GM18858 (cell line): ENCODE measurements around the gene NFKBIE.

Experiments used
- ATAC-seq: cut with Tn5 transposase; IDR thresholded peaks from one replicate; pipeline ENCODE4 v1.9.1; 2021; ENCODE audit not compliant: unreplicated experiment

NFKBIE gene

DNA sequence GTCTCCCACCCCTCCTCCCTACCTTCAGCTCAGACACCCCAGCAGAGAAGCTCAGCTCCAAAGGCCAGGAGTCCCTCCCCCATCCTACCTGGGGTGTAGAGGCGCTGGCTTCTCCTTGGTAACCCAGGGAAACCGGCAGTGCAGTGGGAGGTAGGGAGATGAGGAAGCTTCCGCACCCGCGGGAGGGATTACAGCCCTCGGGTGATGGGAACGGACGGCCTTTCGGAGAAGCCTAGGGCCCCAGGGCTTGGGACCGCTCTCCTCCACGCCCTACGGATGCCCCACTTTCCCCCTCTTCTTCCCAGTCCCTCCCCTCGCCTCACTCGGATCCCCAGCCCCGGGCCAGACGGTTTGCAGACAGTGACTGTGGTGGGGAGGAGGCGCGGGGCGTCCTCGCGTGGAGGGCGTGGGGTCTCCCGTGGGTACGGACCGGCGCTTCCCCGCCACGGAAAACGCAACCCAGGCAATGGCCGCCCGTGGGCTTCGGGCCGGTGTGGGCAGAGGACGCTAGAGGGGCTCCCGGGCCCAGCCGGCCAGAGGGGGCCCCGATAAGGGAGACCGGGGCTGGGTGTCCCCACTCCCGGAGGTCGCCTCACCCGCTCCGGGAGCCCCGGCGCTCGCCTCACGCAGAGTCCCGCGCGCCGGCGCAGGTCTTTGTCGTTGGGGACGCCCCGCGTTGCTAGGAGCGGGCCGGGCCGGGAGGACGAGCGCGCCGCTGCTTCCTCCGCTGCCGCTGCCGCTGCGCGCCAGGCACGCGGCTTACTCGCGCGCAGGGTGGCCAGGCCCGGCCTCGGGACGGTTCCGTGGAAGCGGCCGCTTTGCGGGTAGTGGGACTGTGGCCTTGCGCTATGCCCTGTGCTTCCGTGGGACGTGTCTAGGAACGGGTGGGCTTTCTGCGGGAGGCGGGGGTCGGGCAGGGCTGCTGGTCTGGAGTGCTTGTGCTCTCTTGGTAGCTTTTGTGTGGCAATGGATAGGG lies 32.0 kb upstream of the NFKBIE start:
- no peak for ATAC-seq

DNA sequence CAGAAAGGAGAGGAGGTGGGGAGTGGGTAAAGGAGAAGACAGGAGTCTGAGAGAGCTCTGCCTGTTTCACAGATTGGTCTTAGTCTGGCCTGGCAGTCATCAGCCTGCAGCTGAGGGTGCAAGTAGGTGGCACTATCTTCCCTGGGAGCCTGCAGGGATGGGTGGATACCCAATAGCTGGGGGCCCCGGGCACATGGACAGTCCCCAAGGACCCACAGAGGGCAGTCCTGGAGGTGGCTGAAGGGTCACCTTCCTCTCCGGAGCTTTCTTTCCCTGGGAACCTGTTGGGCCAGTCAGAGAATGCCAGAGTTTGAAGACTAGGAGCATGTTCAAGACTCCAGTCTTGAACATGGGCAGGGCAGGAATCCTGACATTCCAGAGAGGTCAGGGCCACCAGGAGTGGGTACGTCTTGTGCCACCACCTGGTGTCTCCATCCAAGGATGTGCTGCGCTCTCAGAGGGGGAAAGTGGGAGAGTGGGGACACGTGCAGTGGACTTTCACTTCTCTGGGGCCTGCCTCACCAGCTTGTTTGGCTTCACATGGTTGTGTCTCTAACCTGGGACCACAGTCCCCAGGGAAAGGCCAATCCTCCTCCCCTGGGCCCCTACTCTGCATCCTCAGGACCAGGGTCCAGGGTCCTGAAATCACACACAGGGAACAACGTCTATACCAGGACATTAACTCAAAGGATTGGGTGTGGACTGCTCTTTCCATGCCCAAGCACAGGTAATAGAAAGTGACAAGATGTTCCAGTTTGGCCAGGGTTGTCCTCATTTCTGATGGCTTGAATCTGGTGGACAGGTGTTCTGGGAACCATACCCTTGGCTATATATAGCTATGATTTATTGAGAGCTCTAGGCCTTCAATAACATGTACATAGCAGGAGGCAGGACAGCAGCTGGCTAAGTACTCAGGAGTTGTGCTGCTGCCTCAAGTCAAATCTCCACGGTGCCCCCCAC lies 29.8 kb upstream of the NFKBIE start:
- no peak for ATAC-seq

DNA sequence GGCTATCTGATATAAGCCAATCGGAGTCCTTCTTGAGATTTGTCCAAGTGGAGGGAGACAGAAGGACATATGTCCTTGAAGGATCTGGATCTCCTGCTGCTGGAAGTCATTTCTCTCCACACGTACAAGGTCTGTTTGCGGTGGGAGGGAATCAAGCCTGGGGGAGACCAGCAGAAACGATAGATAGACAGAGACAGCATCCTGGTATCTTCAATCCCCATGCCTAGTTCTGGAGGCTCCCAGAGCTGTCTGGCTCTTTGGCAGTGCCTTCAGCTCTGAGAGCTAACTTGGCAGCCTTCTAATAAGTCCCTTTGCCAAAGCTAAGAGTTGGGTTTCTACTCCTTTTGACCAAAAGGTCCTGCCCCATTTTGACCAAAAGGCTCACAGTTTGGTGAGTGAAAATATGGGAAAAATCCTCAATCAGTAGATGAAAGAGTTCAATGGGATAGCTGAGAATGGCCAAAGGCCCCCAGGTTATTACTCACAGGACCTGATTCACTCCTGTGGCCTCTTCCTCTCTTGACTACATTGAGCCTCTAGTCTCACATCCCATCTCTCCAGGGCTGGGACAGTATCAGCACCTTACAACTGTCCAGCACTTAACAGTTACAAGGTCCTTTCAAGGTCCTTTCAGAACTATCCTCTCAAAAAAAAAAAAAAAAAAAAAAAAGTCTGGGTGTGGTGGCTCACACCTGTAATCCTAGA lies 27.5 kb upstream of the NFKBIE start:
- ATAC-seq = no peak

DNA sequence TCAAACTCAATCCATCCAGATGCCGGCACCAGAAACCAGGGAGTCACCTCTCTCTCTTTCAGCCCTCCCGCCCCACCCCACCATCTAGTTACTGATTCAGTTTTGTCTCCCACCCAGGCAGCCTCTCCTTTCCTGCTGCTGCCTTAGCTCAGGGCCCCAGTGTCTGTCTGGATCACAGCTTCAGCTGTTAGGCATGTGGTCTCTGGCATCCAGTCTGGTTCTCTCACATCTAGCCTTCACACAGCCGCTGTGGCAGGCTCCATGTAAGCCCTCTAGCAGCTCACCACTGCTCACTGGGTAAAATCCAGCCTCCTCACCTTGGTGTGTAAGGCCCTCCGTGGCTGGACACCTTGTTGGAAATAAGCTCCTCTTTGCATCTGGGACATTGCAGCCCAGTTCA lies 26.5 kb upstream of the NFKBIE start:
- no peak for ATAC-seq

DNA sequence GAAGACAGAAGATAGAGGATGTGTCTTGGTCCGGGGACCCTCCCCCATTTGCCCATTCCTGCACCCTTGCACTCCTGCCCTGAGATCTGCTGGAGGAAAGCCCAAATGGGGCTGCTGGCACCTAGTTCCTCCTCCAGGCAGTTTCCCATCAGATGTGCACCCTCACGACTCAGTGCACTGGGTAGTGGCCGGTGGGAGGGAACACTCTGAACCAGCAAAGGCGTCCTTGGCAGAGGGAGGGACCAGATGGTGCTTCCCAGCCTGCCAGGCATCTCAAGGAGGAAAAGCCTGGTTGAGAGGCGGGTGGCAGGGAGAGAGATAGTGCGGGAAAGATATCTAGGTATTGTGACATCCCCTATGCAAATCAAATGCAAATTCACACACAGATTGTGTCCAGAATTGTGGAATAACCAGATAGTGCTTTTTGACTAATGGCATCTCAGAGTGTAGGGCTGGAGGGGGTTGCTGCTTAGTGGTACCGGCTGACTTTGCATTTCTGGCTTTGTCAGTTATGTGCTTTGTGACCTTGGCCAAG lies 24.4 kb upstream of the NFKBIE start:
- no peak for ATAC-seq

DNA sequence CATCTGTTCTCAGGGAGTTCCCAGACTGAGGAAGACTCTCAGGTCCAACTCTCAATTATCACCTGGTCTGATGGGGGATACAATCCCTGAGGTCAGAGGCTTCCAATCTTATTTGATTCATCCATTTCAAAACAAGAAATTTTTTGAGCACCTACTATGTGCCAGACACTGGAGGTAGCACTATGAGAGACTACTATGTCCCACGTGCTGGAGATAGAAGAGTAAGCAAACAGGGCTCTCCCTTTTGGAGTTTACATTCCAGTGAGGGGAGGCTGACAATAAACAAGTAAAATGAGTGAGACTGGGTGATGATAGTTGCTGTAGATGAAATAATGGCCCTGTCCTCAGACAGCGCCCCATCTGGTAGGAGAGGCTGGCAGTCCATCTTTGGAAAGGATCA lies 21.4 kb upstream of the NFKBIE start:
- ATAC-seq = no peak

DNA sequence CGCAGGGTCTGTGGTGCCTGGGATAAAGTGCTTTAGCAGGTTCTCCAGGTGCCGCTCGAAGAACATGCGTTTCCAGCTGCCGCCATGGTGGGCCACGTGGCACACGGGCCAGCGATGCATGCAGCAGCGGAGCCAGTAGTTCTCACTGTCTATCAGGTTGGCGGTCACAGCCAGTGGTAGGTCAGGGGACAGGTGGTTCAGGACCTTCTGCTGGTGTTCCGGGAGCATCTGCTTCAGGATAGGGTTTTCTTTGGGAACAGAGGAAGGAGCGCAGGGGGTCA lies 20.9 kb upstream of the NFKBIE start:
- ATAC-seq = no peak

DNA sequence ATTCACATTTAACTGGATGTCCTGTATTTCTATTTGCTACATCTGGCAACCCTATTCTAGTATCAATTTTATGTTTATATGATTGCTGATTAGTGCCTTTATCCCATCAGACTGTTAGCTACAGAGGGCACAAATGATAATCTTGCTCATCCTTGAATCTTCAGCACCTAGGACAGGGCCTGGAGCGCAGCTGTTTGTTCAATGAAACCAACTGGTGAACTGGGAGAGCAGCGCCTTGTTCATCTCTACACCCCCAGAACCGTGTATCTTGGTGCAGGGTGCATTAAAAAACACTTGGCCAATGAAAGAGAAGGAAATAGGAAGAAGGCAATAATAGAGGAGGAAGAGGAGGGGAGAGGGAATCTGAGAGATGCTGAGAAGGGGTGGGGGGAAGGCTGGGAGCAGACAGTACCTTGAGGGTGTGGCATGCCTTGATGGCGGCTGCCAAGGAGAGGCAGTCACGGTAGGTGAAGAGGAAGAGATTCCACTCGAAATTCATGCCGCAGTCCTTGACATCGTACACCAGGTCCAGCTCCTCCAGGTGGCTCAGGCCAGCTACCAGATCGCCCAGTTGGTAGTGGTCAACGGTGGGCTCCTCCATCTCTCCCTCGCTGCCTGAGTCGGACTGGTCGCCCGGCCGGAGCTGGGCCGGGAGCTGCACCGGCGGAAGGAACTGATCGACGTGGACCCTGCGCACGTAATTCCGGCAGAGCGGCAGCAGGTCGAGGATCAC lies 20.4 kb upstream of the NFKBIE start:
- ATAC-seq = no peak

DNA sequence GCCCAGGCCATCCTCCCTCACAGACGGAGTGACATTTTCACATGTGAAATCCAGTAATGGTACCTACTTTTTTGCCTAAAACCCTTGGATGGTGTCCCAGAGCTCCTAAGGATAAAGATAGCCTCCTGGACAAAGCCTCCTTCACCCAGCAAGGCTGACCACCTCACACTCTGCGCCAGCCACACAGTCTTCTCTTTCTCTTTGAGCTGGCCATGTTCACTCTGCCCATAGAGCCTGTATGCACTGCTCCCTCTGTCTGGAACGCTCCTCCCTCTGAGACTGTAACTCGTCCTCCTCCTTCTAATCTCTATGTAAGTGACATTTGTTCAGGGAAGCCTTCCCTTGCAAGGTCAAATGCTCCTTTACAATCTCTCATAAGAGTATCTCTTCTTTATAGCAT lies 19.5 kb upstream of the NFKBIE start:
- no peak for ATAC-seq

DNA sequence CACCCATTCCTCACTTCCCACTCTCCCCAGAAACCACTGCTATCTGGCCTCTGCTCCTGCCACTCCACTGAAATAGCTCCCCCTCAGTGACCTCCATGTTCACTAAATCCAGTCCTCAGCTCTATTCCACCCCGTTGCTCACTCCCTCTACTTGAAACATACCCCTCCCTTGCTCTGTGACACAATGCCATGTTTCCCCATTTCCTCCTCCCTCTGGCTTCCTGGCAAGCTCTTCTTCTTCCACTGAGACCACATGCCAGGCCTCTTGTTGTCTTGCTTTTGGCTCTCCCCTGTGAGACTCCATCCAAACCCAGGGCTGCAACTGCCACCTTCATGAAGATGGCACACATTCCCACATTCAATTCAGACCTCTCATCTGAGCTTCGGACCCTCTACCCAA lies 18.8 kb upstream of the NFKBIE start:
- no peak for ATAC-seq

DNA sequence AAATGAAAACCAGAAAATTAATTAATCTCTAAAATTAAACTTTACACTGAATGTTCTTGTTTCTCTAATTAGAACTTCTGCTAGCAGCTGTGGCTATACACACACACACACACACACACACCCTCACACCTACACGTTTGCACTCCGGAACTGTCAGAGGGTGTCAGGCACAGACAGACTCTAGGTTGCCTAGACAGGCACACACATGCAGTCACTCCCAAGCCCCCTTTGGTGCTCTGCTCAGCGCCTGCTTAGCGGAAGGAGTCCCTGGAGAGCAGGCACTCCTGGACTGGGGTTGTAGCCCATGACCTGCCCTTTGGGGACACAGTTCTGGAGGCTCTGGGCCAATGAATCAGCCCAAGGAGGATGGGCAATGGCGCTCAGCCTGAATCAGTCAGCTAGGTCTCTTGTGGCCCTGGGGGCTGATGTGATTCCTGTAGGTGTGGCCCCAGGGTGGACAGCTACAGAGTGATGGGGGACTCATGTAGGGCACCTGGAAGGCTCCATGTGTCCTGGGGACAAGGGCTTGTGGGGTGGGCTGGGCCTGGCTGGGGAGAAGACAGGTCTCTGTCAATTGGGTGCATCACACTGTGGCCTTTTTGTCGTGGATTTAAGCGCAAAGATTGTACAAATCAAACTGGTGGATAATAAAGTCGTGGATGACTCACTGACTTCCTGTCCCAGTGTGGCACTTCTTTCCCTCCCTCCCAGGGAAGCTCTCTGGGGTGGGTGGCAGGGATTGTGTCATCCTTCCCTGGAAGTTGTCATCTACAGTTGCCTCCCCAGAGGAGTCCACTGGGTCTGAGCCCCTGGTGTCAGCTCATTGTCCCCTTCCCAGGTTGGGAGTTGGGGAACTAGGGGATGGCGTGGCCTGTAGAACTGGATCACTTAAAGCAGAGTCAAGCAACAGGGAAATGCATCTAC lies 13.7 kb upstream of the NFKBIE start:
- no peak for ATAC-seq

DNA sequence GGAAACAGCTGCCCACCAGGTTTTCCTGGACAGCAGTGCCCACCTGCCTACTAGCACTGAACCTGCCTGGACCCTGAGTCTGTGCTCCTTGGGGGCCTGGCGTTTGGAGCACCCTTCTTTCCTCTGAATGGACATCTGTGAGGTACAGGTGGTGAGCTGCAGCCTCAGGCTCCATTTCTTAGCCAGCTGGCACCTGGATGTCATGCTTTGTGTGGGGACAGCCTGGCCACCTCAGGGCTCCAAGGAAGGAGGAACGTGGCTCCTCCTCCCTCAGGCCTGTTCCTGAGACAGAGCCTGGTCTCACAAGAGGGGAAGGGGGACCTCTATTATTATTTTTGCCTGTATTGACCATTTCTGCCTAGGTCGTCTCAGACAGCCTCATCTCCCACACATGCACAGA lies 13.0 kb upstream of the NFKBIE start:
- ATAC-seq = no peak

DNA sequence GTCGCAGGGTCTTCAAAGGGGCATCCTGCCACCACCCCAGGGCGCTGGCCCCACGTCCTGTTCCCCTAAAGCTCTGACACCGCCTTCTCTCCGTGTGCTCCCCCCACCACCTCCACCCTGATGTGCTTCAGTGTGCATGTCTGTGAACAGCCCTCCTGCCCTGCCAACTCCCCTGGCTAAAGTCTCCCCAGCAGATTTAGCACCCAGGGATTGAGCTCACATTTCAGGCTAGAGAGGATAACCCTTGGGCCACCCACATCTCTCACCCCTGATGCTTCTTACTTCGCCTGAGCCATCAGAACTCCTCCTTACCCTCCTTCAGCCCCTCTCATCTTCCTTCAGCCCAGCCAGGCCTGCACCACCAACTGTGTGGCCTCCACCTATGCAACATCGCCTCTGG lies 12.4 kb upstream of the NFKBIE start:
- no peak for ATAC-seq

DNA sequence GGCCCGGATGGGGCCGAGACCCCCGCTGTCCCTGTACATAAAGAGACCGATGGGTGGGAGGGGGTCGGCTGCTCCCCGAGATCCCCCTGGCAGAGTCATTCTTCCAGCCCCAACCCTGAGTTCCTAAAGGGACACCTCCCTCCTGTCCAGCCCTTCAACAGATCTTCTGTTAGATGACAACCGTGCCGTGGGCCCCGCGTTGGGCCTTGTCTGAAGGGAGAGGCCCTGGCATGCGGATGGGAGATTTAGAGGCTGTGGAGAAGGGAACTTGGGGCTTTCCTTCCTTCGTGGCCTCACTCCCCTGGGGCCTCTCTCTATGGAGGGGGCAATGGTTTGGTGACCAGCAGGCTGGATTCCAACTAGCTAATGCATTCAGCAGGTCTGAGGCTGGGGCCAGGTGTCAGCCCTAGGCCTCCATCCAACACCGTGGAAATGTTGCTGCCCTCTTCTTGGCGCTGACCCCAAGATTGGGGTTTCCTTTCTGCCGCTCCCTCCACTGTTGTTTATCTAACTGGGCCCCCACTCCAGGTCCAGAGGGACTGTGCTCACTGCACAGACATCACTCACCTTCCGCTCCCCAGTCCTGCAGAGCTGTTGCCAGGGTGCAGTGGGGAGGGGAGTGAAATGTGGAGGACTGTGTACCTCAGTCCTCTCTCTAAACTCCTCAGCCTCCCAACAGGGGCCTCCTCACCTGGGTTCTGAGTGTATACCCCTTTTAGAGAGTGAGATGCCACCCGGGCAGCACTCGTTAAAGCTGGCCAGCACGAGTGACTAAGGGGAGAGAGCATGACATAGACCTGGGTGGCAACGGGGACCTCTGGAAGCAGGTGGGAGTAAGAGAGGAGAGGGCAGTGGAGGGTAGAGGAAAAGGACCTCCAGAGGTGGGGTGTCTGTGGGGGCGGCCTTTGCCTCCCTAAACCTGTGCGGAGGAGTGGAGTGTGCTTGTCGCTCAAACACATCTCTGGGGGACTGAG lies 11.6 kb upstream of the NFKBIE start:
- ATAC-seq = no peak

DNA sequence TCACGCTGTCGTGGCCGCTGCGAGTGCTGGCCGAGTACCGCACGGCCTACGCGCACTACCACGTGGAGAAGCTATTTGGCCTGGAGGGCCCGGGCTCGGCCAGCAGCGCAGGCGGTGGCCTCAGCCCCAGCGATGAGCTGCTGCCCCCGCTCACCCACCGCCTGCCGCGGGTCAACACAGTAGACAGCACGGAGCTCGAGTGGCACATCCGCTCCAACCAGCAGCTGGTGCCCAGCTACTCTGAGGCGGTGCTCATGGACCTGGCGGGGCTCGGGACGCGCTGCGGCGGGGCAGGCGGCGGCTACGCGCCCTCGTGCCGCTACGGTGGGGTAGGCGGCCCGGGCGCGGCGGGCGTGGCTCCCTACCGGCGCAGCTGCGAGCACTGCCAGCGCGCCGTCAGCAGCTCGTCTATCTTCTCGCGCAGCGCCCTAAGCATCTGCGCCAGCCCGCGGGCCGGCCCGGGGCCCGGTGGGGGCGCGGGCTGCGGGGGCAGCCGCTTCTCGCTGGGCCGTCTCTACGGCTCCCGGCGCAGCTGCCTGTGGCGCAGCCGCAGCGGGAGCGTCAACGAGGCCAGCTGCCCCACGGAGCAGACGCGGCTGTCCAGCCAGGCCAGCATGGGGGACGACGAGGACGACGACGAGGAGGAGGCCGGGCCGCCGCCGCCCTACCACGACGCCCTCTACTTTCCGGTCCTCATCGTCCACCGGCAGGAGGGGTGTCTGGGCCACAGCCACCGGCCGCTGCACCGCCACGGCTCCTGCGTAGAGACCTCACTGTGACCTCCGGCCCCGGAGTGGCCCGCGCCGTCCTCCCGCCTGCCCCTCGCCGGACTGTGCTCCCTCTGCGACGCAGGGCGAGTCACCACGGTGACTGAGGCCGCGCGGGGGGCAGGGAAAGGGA lies 10.6 kb upstream of the NFKBIE start:
- no peak for ATAC-seq

DNA sequence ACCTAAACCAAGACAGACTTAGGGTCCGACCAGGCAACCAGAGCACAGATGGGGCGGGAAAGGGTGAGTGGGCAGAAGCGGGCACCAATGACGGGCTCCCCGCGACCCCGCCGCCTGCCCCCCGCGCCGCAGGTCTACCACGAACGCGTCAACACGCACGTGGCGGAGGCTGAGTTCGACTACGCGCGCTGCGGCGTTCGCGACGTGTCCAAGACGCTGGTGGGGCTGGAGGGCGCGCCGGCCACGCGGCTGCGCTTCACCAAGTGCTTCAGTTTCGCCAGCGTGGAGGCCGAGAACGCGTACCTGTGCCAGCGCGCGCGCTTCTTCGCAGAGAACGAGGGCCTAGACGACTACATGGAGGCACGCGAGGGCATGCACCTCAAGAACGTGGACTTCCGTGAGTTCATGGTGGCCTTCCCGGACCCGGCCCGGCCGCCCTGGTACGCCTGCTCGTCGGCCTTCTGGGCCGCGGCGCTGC lies 10.0 kb upstream of the NFKBIE start:
- no peak for ATAC-seq

DNA sequence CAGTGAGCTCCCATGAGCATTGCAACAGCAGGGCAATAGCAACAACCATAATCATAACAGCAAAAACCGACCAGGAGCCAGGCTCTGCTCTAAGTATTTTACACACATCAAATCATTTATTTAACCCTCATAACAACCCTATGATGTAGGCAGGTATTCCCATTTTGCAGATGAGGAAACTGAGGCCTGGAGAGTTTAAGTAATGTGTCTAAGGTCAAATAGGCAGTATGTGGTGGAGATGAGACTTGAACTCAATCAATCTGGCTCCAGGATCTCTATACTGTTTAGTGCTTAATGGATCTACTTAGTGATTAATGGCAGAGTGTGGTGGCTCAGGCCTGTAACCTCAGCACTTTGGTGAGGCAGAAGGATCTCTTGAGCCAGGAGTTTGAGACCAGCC lies 8.3 kb upstream of the NFKBIE start:
- ATAC-seq = no peak
